Activated CD8-positive, alpha-beta memory T cell treated with anti-CD3 and anti-CD28 coated beads for 24 hours (primary cell): ENCODE measurements around the gene NPTN.
"Not testable (repeated sequence)": the region's sequence is repeated elsewhere in the genome, so short reads cannot be mapped to it uniquely, and the experiment has no call there.

Experiments used
- DNase-seq: peaks from one replicate; pipeline ENCODE4 v3.0.0-alpha.2; 2020

Gene NPTN

DNA sequence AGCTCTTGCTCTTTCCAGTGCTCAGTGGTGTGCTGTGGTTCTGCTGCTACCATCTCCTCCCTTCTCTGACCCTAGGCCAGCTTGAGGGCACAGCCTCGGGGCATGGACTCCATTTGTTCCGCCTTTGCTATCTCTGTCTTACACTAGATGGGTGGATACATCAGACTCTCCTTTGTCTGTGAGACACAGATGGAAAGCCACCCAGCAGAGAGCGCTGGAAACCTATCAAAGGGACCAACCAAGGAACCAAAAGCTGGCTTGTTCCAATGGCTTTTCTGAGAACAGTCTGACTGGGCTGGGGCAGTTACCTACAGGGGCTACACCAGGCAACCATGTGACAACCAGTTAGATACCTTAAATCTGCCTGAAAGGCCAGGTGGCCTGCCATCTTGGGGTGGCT is 63.8 kb downstream of the NPTN start:
- no peak for DNase-seq

GRCh38 chr15:73568564-73569280 is 64.5 kb downstream of the NPTN start:
- DNase-seq = no peak

GRCh38 chr15:73567020-73567419 is 66.2 kb downstream of the NPTN start:
- no peak for DNase-seq

DNA sequence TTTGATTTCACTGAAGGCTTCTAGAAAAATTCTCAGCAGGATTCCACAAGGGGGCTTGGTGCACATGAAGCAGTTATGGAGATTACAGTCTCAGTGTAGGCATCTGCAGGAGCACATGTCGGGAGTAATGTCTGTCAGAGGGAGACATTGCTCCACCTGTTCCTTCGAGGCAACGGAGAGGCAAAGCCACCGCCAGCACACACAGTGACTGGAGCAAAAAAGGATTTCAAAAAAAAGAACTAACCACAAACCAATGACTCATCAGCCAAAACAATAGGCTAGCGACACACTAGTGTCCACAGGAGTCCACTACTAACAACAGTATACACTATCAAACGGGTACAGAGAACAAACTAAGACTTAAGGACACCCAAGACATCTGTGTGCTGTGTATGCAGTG is 68.9 kb downstream of the NPTN start:
- no peak for DNase-seq

GRCh38 chr15:73560501-73561117 is 72.6 kb downstream of the NPTN start:
- no peak for DNase-seq

GRCh38 chr15:73558529-73558928 is 74.7 kb downstream of the NPTN start:
- no peak for DNase-seq

DNA sequence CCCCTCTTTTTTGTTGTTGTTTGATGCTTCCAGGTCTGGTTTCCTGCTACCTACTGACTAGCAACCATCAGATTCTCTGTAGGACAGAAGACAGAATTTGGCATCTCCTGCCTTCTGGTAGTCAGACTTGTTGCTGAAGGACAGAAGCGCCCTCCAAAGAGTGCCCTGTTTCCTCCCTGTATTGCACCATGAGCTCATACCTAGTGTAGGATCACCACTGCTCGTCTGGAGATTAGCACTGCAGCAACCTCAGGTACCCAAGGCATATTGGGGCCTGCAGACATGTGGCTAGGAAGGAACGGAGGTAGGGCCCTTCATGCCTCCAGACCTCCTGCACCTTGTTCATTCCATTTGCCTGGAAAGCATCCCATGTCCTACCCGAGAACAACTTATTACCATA is 78.1 kb downstream of the NPTN start:
- no peak for DNase-seq

DNA sequence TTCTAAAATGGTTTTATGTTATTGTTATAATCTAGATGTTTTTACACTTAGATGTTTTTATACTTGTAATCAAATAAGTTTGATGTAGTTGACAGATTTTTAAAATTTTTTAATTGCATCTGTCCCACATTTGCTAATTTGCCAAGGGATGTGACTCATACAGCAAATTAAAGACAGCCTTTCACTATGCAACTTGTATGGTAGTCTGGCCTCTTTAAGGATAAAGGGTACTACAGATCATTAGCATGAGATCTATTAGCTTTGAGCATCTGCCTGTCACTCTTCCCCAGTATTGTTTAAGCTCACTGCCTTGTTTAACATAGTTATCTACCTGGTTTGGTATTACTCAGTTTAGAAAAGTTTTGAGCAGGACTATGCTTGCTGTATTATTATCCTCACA is 83.0 kb downstream of the NPTN start:
- no peak for DNase-seq

DNA sequence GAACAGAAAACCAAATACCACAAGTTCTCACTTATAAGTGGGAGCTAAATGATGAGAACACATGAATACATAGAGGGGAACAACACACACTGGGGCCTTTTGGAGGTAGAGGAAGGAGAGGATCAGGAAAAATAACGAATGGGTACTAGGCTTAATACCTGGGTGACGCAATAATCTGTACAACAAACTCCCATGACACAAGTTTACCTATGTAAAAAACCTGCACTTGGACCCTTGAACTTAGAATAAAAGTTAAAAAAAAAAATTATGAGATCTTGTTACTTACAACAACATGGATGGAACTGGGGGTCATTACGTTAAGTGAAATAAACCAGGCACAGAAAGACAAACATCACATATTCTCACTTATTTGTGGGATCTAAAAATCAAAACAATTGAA is 84.3 kb downstream of the NPTN start:
- not testable (repeated sequence) for DNase-seq

DNA sequence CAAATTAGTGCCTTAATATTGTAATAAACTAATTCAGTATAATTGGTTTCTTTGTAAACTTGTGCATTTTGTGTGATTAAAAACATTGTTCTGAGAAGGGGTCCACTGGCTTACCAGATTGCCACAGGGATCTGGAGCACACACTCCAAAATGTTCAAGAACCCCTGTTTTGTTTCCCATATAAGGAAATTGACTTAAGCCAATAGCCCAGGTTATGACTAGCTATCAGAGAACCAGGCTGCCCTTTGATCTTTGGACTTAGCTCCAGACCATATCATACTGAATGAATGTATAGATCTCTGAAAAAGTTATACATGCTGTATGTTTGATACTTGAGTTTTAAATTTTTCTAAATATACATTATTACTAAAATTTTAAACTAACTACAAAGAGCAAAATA is 91.7 kb downstream of the NPTN start:
- no peak for DNase-seq

GRCh38 chr15:73540161-73540560 is 93.0 kb downstream of the NPTN start:
- DNase-seq = no peak

GRCh38 chr15:73539212-73540128 is 93.7 kb downstream of the NPTN start:
- no peak for DNase-seq

GRCh38 chr15:73538563-73539211 is 94.5 kb downstream of the NPTN start:
- DNase-seq = no peak

DNA sequence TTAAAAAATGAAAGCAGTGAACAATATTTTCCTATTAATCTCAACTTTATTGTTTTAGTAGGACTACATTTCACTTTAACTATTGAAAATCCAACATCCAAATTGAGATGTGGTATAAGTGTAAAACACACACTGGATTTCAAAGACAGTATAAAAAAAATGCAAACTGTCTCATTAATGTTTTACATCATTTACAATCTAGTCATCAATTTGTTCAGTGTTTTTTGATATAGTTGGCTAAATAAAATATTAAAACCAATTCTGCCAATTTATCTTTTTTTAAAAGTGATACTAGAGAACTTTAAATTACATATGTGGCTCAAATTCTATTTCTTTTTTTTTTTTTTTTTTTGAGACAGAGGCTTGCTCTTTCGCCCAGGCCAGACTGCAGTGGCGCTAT is 95.1 kb downstream of the NPTN start:
- DNase-seq = no peak

DNA sequence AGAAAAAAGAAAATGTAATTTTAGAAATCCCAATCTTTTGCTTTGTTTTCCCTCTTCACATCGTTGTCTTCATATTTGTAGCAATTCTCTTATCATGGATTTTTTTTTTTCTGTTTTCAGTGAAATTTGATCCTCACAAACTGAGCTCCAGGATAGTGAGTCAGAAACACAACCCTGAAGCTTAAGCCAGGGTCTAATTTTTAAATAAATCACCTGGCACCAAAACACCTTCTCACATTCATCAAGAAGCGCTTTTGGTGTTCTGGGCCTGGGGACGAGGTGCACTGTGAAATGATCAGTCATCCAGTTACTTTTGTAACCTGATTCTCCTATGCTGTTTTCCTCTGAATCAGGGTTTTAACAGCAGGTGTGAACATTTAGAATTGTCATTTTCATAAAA is 102.5 kb downstream of the NPTN start:
- DNase-seq = no peak

DNA sequence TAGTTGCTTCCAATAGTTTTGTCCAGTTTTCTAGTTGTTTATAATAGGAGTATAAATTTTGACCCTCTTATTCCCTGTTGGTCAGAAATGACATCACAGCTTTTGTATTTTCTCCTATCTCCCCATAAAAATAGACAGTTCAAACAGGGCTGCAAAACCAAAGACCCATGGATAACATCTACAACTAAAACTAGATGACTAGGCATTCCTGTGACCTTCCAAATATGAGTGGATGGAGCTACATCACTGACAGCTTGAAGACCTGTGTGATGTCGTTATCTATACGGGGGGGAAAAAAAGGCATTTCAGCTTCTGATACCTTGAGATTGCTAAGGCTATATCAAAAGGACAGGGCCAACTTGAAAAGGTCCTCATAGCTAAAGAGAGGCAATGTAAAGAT is 105.6 kb downstream of the NPTN start:
- no peak for DNase-seq

GRCh38 chr15:73524919-73525318 is 108.3 kb downstream of the NPTN start:
- no peak for DNase-seq

- DNase-seq = no peak
Measured at GRCh38 chr15:73522011-73522410, 111.2 kb downstream of the NPTN start.

GRCh38 chr15:73518876-73519733 is 114.1 kb downstream of the NPTN start:
- DNase-seq = no peak

GRCh38 chr15:73518180-73518862 is 114.9 kb downstream of the NPTN start:
- DNase-seq = no peak

- DNase-seq = no peak
Measured at GRCh38 chr15:73517566-73517965, 115.6 kb downstream of the NPTN start.

DNA sequence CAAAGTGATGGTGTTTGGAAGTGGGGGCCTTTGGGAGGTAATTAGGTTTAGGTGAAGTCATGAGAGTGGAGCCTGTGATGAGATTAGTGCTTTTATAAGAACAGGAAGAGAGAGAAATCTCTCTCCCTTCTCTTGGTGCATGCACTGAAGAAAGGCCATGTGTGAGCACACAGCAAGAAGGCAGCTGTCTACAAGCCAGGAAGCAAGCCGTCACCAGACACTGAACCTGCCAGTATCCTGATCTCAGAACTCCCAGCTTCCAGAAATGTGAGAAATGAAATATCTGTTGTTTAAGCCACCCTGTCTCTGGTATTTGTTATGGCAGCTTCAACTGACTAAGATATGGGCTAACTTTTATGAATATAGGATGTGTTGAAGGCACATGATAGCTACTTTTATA is 117.7 kb downstream of the NPTN start:
- no peak for DNase-seq
